NT2/D1 (cell line): ENCODE measurements around the gene TPCN1.

Experiments used
- SUZ12 ChIP-seq: IDR thresholded peaks from 2 replicates; pipeline ENCODE4 v1.6.1; 2011; ENCODE audit not compliant: insufficient read length, insufficient read depth; ENCODE audit errors: extremely low read depth
- YY1 ChIP-seq: IDR thresholded peaks from 2 replicates; pipeline ENCODE4 v1.6.1; 2011; ENCODE audit not compliant: insufficient read length, insufficient read depth
- ZNF274 ChIP-seq: IDR thresholded peaks from 2 replicates; pipeline ENCODE4 v1.6.1; 2011; ENCODE audit warnings: mild to moderate bottlenecking, low read depth, low read length

DNA sequence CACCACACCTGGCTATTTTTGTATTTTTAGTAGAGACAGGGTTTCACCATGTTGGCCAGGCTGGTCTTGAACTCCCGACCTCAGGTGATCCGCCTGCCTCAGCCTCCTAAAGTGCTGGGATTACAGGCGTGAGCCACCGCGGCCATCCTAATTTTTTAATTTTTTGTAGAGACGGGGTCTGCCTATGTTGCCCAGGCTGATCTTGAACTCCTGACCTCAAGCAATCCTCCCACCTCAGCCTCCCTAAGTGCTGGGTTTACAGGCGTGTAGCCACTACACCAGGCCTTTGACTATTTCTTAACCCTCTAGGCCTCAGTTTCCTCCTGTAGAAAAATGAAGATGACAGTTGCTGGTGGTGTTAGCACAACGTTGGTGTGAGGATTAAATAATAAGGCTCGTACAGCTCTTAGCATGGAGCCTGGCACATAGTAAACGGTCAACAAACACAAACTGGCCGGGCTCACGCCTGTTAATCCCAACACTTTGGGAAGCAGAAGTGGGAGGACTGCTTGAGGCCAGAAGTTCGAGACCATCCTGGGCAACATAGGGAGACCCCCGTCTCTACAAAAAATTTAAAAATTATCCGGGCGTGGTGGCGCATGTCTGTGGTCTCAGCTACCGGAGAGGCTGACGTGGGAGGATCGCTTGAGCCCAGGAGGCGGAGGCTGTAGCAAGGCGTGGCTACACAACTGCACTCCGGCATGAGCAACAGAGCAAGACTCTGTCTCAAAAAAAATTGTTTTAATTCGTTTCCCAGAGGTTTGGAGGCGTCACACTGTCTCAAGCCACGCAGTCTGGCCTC, 37.0 kb upstream of the TPCN1 start:
- TF ChIP-seq ZNF274 (no peak), SUZ12 (no peak), YY1 (no peak)
